ENCODE results near the gene ROR1. TPM values are rescaled to one million over a fixed set of nuclear protein-coding genes. Genes with fewer than 3 reads are reported as not detected.
A peak's percentile ranks its signal among the peaks of the same experiment; 100 is the strongest.

The ROR1 gene
- total and polyA plus RNA-seq, 9 donors: 7.2 to 22.4 (median 11.4) TPM

DNA sequence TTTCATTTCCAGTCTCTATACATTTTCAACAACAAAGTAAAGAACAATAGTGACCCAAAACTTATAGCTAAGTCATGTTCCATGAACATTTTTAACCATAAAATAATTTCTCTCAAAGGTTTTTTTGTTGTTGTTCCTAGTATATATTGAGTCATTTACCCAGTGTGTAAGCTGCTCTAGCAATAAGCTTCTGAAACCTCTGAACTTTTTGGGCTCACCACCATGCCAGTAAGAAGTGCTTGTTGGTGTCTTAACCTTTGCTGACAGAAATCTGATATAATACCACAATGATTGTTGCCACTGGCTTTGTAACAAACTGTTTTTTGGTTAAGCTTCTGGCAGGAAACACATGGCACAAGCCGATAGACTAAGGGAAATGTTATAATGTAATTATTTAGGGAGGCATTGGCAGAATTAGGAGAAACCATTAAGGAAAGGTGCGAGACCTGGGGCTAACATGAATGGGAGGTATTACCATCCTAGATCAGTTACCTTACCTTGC, 377.0 kb downstream of the ROR1 start:
- Histone ChIP-seq H3K36me3 (ENCODE audit: control insufficient read depth, insufficient read depth, low read length) (no peaks in the 10 kb centered on the region), H3K4me3 (ENCODE audit: low read length) (no peak overlapping the region), H3K4me1 (ENCODE audit: control insufficient read depth, insufficient read depth, low read length) (no peaks in the 10 kb centered on the region), H3K9me3 (replicated peaks; ENCODE audit: control insufficient read depth, low read depth, low read length) (no peaks in the 10 kb centered on the region), H3K27me3 (ENCODE audit: control insufficient read depth, insufficient read depth, low read length) (no peaks in the 10 kb centered on the region), H3K27ac (ENCODE audit: low read length) (no peak overlapping the region)
- 57% methylated on average over 1 of the region's 2 CpGs for WGBS (ENCODE audit: insufficient coverage)
- no peak for DNase-seq

DNA sequence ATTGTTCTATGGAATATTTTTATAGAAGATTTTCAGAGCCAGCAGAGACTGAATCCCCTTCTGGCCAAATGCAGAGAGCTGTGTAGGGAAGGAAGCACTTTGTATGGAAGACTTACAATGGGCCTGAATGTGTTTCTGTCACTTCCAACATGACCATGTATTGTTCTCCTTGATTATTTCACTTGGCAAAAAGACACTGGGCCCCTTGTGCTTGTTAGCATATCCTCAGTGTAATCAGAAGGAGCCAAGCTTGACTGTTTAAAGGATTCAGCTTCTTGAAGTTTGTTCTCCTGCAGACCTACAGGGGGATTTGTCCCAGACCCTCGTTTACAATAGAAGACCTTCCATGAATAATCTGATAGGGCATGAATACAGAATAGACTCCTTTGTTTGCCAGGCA, 381.5 kb downstream of the ROR1 start:
- no peak for DNase-seq
- Histone ChIP-seq H3K27ac (ENCODE audit: low read length) (no peak overlapping the region), H3K27me3 (ENCODE audit: control insufficient read depth, insufficient read depth, low read length) (no peaks in the 10 kb centered on the region), H3K36me3 (ENCODE audit: control insufficient read depth, insufficient read depth, low read length) (no peaks in the 10 kb centered on the region), H3K9me3 (replicated peaks; ENCODE audit: control insufficient read depth, low read depth, low read length) (no peaks in the 10 kb centered on the region), H3K4me3 (ENCODE audit: low read length) (no peak overlapping the region), H3K4me1 (ENCODE audit: control insufficient read depth, insufficient read depth, low read length) (no peaks in the 10 kb centered on the region)
- WGBS (ENCODE audit: insufficient coverage): 60% methylated on average over 1 of the region's 1 CpG

GRCh38 chr1:64161357-64161941, 387.6 kb downstream of the ROR1 start:
- Histone ChIP-seq H3K27ac (ENCODE audit: low read length) (no peak overlapping the region), H3K36me3 (ENCODE audit: control insufficient read depth, insufficient read depth, low read length) (no peaks in the 10 kb centered on the region), H3K4me3 (ENCODE audit: low read length) (no peak overlapping the region), H3K4me1 (ENCODE audit: control insufficient read depth, insufficient read depth, low read length) (peaks cover 5% of the 10 kb centered on the region), H3K9me3 (replicated peaks; ENCODE audit: control insufficient read depth, low read depth, low read length) (no peaks in the 10 kb centered on the region), H3K27me3 (ENCODE audit: control insufficient read depth, insufficient read depth, low read length) (no peaks in the 10 kb centered on the region)
- no CpG with 5 or more reads among the region's 1 CpG for WGBS (ENCODE audit: insufficient coverage)
- DNase-seq: peak; percentile 38

DNA sequence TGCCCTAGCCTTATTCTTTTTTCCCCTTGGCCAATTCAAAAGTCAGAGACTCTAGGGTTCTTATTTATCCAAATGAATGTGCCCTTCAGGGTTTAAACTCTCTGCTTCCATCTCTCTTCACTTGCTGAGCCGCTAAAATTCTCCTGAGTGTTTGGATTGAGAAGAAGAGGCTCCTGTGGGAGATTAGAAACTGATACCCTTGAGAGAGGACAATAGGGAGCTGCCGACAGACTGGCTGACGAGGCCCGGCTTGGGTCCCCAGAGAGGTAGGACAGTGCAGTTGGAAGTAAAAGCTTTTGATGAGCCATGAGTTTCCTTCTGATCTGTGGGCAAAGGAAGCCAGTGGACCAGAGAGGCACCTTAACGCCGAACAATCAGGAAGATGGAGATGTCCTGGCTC, 388.3 kb downstream of the ROR1 start:
- WGBS (ENCODE audit: insufficient coverage): 55% methylated on average over 5 of the region's 6 CpGs
- H3K27me3 ChIP-seq (ENCODE audit: control insufficient read depth, insufficient read depth, low read length): no peaks in the 10 kb centered on the region
- no peaks in the 10 kb centered on the region for H3K9me3 ChIP-seq (replicated peaks; ENCODE audit: control insufficient read depth, low read depth, low read length)
- no peaks in the 10 kb centered on the region for H3K36me3 ChIP-seq (ENCODE audit: control insufficient read depth, insufficient read depth, low read length)
- H3K27ac ChIP-seq (ENCODE audit: low read length): no peak overlapping the region
- peaks cover 5% of the 10 kb centered on the region for H3K4me1 ChIP-seq (ENCODE audit: control insufficient read depth, insufficient read depth, low read length)
- DNase-seq: no peak
- no peak overlapping the region for H3K4me3 ChIP-seq (ENCODE audit: low read length)

DNA sequence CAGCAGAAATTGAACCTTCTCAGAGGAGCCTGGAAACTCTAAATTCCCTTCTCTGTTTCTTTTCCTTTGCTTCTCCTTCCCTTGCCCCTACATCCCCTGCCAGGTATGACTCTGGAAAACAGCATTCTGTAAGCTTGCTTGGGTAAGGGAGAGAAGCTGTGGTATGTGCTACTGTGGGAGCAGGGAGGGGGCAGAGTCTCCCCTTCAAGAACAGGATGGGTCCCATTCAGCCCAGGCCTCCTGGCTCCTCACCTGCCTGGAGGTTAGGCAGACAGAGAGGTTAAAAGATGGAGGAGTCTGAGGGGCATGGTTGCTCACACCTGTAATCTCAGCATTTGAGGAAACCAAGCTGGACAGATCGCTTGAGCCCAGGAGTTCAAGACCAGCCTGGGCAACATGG, 389.0 kb downstream of the ROR1 start:
- no peaks in the 10 kb centered on the region for H3K36me3 ChIP-seq (ENCODE audit: control insufficient read depth, insufficient read depth, low read length)
- H3K27ac ChIP-seq (ENCODE audit: low read length): no peak overlapping the region
- no CpG with 5 or more reads among the region's 1 CpG for WGBS (ENCODE audit: insufficient coverage)
- peaks cover 5% of the 10 kb centered on the region for H3K4me1 ChIP-seq (ENCODE audit: control insufficient read depth, insufficient read depth, low read length)
- H3K27me3 ChIP-seq (ENCODE audit: control insufficient read depth, insufficient read depth, low read length): no peaks in the 10 kb centered on the region
- DNase-seq: no peak
- H3K4me3 ChIP-seq (ENCODE audit: low read length): no peak overlapping the region
- no peaks in the 10 kb centered on the region for H3K9me3 ChIP-seq (replicated peaks; ENCODE audit: control insufficient read depth, low read depth, low read length)

DNA sequence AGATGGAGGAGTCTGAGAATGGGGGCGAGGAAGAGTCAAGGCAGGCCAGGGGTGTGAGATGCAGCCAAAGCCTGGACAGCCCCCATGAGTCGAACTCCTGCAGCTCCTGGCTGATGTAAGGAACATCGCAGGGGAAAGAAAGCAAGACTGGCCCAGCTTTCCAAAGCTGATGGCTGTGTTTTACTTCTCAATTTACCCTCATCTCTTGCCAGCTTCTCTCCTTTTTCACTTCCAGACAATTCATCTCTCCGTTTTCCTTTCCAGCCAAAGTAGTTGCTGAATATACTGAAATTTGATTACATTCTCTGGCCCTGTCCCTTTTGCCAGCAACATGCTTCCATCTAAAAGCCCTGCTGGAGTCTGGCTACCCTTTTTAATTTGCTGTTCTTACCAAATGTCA, 389.6 kb downstream of the ROR1 start:
- no peak overlapping the region for H3K4me3 ChIP-seq (ENCODE audit: low read length)
- 23% methylated on average over 4 of the region's 4 CpGs for WGBS (ENCODE audit: insufficient coverage)
- DNase-seq: peak; percentile 85
- H3K27ac ChIP-seq (ENCODE audit: low read length): no peak overlapping the region
- H3K36me3 ChIP-seq (ENCODE audit: control insufficient read depth, insufficient read depth, low read length): no peaks in the 10 kb centered on the region
- peaks cover 5% of the 10 kb centered on the region for H3K4me1 ChIP-seq (ENCODE audit: control insufficient read depth, insufficient read depth, low read length)
- H3K27me3 ChIP-seq (ENCODE audit: control insufficient read depth, insufficient read depth, low read length): no peaks in the 10 kb centered on the region
- H3K9me3 ChIP-seq (replicated peaks; ENCODE audit: control insufficient read depth, low read depth, low read length): no peaks in the 10 kb centered on the region

- Histone ChIP-seq H3K4me3 (ENCODE audit: low read length) (no peak overlapping the region), H3K27me3 (ENCODE audit: control insufficient read depth, insufficient read depth, low read length) (no peaks in the 10 kb centered on the region), H3K27ac (ENCODE audit: low read length) (no peak overlapping the region), H3K4me1 (ENCODE audit: control insufficient read depth, insufficient read depth, low read length) (peaks cover 5% of the 10 kb centered on the region), H3K9me3 (replicated peaks; ENCODE audit: control insufficient read depth, low read depth, low read length) (no peaks in the 10 kb centered on the region), H3K36me3 (ENCODE audit: control insufficient read depth, insufficient read depth, low read length) (no peaks in the 10 kb centered on the region)
- no CpG with 5 or more reads among the region's 1 CpG for WGBS (ENCODE audit: insufficient coverage)
- peak; percentile 83 for DNase-seq
These were observed 390.2 kb downstream of the ROR1 start for GRCh38 chr1:64163970-64164369.

DNA sequence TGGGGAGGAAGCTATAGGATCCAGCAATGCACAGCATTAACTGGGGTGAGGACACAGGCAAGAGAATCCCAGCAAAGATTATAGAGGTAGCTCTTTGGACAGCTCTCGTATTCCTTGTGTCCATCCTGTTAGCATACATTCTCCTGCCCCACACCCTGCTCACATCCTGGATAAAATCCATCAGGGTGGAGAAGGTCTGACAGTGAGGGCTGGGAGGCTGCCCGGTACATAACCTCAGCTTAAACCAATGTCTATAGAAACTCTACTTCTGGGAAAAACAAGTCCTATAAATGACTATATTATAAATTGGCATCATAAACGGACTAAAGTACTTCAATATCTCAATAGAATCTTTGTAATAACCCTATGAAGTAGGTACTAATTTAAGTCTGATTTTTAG, 392.8 kb downstream of the ROR1 start:
- peaks cover 8% of the 10 kb centered on the region for H3K4me1 ChIP-seq (ENCODE audit: control insufficient read depth, insufficient read depth, low read length)
- no CpG with 5 or more reads among the region's 3 CpGs for WGBS (ENCODE audit: insufficient coverage)
- no peak overlapping the region for H3K27ac ChIP-seq (ENCODE audit: low read length)
- no peaks in the 10 kb centered on the region for H3K27me3 ChIP-seq (ENCODE audit: control insufficient read depth, insufficient read depth, low read length)
- no peaks in the 10 kb centered on the region for H3K36me3 ChIP-seq (ENCODE audit: control insufficient read depth, insufficient read depth, low read length)
- H3K9me3 ChIP-seq (replicated peaks; ENCODE audit: control insufficient read depth, low read depth, low read length): no peaks in the 10 kb centered on the region
- peak; percentile 57 for DNase-seq
- H3K4me3 ChIP-seq (ENCODE audit: low read length): no peak overlapping the region

DNA sequence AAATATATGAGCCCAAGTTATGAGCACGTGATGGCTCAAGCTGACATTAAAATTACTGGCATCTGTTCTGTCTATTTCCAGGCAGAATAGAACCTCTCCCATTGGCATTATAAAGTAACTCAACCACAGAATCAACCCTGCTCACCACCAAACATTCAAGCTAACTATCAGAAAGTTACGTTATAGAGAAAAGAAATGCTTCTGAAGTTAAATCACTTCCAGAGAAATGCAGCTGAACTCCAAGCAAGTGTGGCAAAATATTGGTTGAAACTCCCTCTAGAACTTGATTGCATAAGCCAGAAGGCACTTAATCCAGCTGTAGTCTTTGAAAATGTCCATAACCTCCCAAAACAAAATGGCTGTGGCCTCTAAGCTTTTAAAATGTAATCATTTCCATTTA, 393.4 kb downstream of the ROR1 start:
- Histone ChIP-seq H3K4me1 (ENCODE audit: control insufficient read depth, insufficient read depth, low read length) (peaks cover 7% of the 10 kb centered on the region), H3K4me3 (ENCODE audit: low read length) (no peak overlapping the region), H3K36me3 (ENCODE audit: control insufficient read depth, insufficient read depth, low read length) (no peaks in the 10 kb centered on the region), H3K9me3 (replicated peaks; ENCODE audit: control insufficient read depth, low read depth, low read length) (no peaks in the 10 kb centered on the region), H3K27ac (ENCODE audit: low read length) (no peak overlapping the region), H3K27me3 (ENCODE audit: control insufficient read depth, insufficient read depth, low read length) (no peaks in the 10 kb centered on the region)
- DNase-seq: no peak
- no CpG with 5 or more reads among the region's 2 CpGs for WGBS (ENCODE audit: insufficient coverage)

DNA sequence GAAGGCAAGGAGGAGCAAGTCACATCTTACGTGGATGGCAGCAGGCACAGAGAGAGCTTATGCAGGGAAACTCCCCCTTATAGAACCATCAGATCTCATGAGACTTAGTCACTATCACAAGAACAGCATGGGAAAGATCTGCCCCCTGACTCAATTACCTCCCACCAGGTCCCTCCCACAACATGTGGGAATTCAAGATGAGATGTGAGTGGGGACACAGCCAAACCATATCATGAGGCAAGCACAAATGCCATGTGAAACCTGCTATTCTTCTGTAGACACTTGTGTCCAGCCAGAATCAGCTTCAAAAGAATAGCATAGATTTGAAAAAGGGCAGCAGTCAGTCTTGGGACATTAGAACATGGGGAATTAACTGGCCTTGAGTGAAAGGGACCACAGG, 397.4 kb downstream of the ROR1 start:
- H3K27me3 ChIP-seq (ENCODE audit: control insufficient read depth, insufficient read depth, low read length): no peaks in the 10 kb centered on the region
- no peak for DNase-seq
- WGBS (ENCODE audit: insufficient coverage): no CpG with 5 or more reads among the region's 1 CpG
- peak overlapping the region; percentile 8 for H3K27ac ChIP-seq (ENCODE audit: low read length)
- H3K9me3 ChIP-seq (replicated peaks; ENCODE audit: control insufficient read depth, low read depth, low read length): no peaks in the 10 kb centered on the region
- H3K36me3 ChIP-seq (ENCODE audit: control insufficient read depth, insufficient read depth, low read length): no peaks in the 10 kb centered on the region
- H3K4me3 ChIP-seq (ENCODE audit: low read length): no peak overlapping the region
- H3K4me1 ChIP-seq (ENCODE audit: control insufficient read depth, insufficient read depth, low read length): peaks cover 12% of the 10 kb centered on the region

DNA sequence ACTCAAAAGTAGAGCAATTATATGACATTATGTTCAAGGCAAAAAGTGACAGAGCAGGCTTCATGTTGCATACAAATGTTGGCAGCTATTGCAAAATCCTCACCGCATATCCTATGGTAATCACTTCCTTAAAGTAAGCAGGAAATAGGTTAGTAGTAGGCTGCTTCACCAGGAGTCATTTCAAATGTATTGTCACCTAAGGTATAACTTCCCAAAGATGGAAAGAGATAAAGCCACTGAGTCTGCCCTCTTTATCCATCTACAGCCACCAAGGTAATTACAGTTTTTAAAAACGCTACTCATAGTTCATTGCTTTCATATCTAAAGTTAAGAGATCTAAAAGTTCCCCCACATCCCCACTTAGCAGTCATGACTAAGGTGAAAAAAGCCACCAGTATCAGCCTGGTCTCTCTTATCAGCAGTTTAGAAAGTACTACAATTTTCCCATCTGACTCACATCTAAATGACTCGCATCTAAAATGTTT, 398.0 kb downstream of the ROR1 start:
- no CpG with 5 or more reads among the region's 3 CpGs for WGBS (ENCODE audit: insufficient coverage)
- H3K36me3 ChIP-seq (ENCODE audit: control insufficient read depth, insufficient read depth, low read length): no peaks in the 10 kb centered on the region
- H3K4me1 ChIP-seq (ENCODE audit: control insufficient read depth, insufficient read depth, low read length): peaks cover 12% of the 10 kb centered on the region
- H3K9me3 ChIP-seq (replicated peaks; ENCODE audit: control insufficient read depth, low read depth, low read length): no peaks in the 10 kb centered on the region
- no peaks in the 10 kb centered on the region for H3K27me3 ChIP-seq (ENCODE audit: control insufficient read depth, insufficient read depth, low read length)
- no peak overlapping the region for H3K4me3 ChIP-seq (ENCODE audit: low read length)
- H3K27ac ChIP-seq (ENCODE audit: low read length): peak overlapping the region; percentile 8
- DNase-seq: no peak
